GM12878 (cell line): Measurements from ENCODE around the gene ZYG11A. TPM values are rescaled to one million over a fixed set of nuclear protein-coding genes. Genes with fewer than 3 reads are reported as not detected.

Source experiments
- ATF2 ChIP-seq: IDR thresholded peaks from 2 replicates; pipeline ENCODE4 v1.6.1; 2012; ENCODE audit warnings: low read length, inconsistent platforms
- BACH1 ChIP-seq: fragments of 450-650 bp; IDR thresholded peaks from 2 replicates; pipeline ENCODE4 v1.6.1; 2017; ENCODE audit warnings: mild to moderate bottlenecking, borderline replicate concordance
- CREB1 ChIP-seq: IDR thresholded peaks from 2 replicates; pipeline ENCODE4 v1.6.1; 2012; ENCODE audit warnings: low read depth, mild to moderate bottlenecking, inconsistent platforms
- E4F1 ChIP-seq: fragments of 450-650 bp; IDR thresholded peaks from 2 replicates; pipeline ENCODE4 v1.6.1; 2018; ENCODE audit warnings: borderline replicate concordance, mild to moderate bottlenecking; ENCODE audit not compliant: partially characterized antibody
- ELK1 ChIP-seq: IDR thresholded peaks from 2 replicates; pipeline ENCODE4 v1.6.1; 2012; ENCODE audit warnings: low read depth, low read length, improper control_type of control experiment
- EP300 ChIP-seq, 2 experiments: fragments of 150-350 bp in 1 of 2; IDR thresholded peaks; 2 replicates each; pipeline ENCODE4 v1.6.1; 2011 to 2012; ENCODE audit warnings: low read depth in 2 of 2, low read length in 2 of 2, borderline replicate concordance in 1 of 2, improper control_type of control experiment in 1 of 2, inconsistent platforms in 1 of 2; ENCODE audit not compliant: control insufficient read depth in 1 of 2
- ETV6 ChIP-seq, 2 experiments: fragments of 450-650 bp in 1 of 2; IDR thresholded peaks in 1 of 2; conservative IDR thresholded peaks in 1 of 2; 2 replicates each; pipeline ENCODE4 v1.6.1; 2014; ENCODE audit warnings: antibody characterized with exemption in 1 of 2, borderline replicate concordance in 1 of 2, low read depth in 1 of 2, mild to moderate bottlenecking in 1 of 2, moderate library complexity in 1 of 2
- EZH2 ChIP-seq: IDR thresholded peaks from 2 replicates; pipeline ENCODE4 v1.6.1; 2012; ENCODE audit warnings: low read depth, mild to moderate bottlenecking, control low read depth, inconsistent platforms, low read length, borderline replicate concordance; ENCODE audit not compliant: control insufficient read depth
- FOS ChIP-seq: IDR thresholded peaks from 3 replicates; pipeline ENCODE4 v1.6.1; 2011; ENCODE audit warnings: borderline replicate concordance; ENCODE audit not compliant: insufficient read length; ENCODE audit errors: extremely low read depth
- HDGF ChIP-seq: fragments of 450-650 bp; IDR thresholded peaks from 2 replicates; pipeline ENCODE4 v1.6.1; 2016; ENCODE audit warnings: antibody characterized with exemption
- MEF2A ChIP-seq: IDR thresholded peaks from 2 replicates; pipeline ENCODE4 v1.6.1; 2011; ENCODE audit warnings: low read depth, mild to moderate bottlenecking, low read length, moderate library complexity; ENCODE audit not compliant: insufficient read depth
- MEF2B ChIP-seq: fragments of 450-650 bp; IDR thresholded peaks from 2 replicates; pipeline ENCODE4 v1.6.1; 2018; ENCODE audit warnings: mild to moderate bottlenecking, moderate library complexity; ENCODE audit not compliant: partially characterized antibody, poor library complexity, severe bottlenecking
- POLR2A ChIP-seq: IDR thresholded peaks from 2 replicates; pipeline ENCODE4 v1.6.1; 2011; ENCODE audit warnings: low read depth, mild to moderate bottlenecking, low read length
- POU2F2 ChIP-seq: IDR thresholded peaks from 3 replicates; pipeline ENCODE4 v1.6.1; 2011; ENCODE audit warnings: low read depth, mild to moderate bottlenecking, low read length, borderline replicate concordance
- PRDM15 ChIP-seq: fragments of 450-650 bp; formaldehyde crosslinking; IDR thresholded peaks from 2 replicates; pipeline ENCODE4 v1.4.0; 2020; ENCODE audit warnings: mild to moderate bottlenecking, moderate library complexity
- RCOR1 ChIP-seq: conservative IDR thresholded peaks from 2 replicates; pipeline ENCODE4 v1.6.1; 2012; ENCODE audit warnings: low read depth, low read length, improper control_type of control experiment
- SMARCA5 ChIP-seq: fragments of 450-650 bp; IDR thresholded peaks from 2 replicates; pipeline ENCODE4 v1.6.1; 2017; ENCODE audit warnings: mild to moderate bottlenecking
- TCF12 ChIP-seq: IDR thresholded peaks from 2 replicates; pipeline ENCODE4 v1.6.1; 2011; ENCODE audit warnings: low read depth, mild to moderate bottlenecking, low read length
- ZBED1 ChIP-seq: IDR thresholded peaks from 2 replicates; pipeline ENCODE4 v1.6.1; 2016; ENCODE audit warnings: borderline replicate concordance
- polyA plus RNA-seq, 11 experiments: library from polyadenylated mRNA; depleted of rRNA in 4 of 11; unstranded in 6 of 11; stranded (reverse) in 5 of 11; fragments of >200 nt; fragmentation: Nextera tagmentation in 4 of 11; fragmentation: Illumina TruSeq in 1 of 11; extraction: Ambion mirVana in 4 of 11; extraction: Trizol in 1 of 11; gene quantifications; 1 replicate in 1 of 11; 2 replicates in 10 of 11; pipeline versions ENCODE4 v1.2.1 to v1.2.3, GENCODE V29; 2011 to 2016; ENCODE audit warnings: inconsistent platforms in 2 of 11, missing spikeins in 2 of 11, low read depth in 1 of 11
- total RNA-seq, 4 experiments: library from RNA; depleted of rRNA in 3 of 4; stranded (reverse); fragments of >200 nt in 3 of 4; fragmentation: Illumina TruSeq in 1 of 4; extraction: Trizol in 1 of 4; gene quantifications; 2 replicates each; pipeline versions ENCODE4 v1.2.1 to v1.2.3, GENCODE V29; 2013 to 2021

ZYG11A gene
- total and polyA plus RNA-seq, 10 of the 15 experiments (the other 5 are each of a cell fraction or from before 2014, with no cell fraction given) = 0.22 to 6.4 (median 0.68) TPM

GRCh38 chr1:52867087-52867863 is 24.7 kb downstream of the ZYG11A start (continued):
- TF ChIP-seq EZH2 = no peak
- 0 out of 2 replicates have a peak, but pooled peaks have one; percentile 40 for TF ChIP-seq MEF2A
- no peak for TF ChIP-seq PRDM15 (CRISPR knock-in tag)
- TF ChIP-seq MEF2B = no peak
- TF ChIP-seq POU2F2 = peak; percentile 86; the same call in 2 of the 3 replicates
- TF ChIP-seq E4F1 = no peak
- peak; percentile 35; the same call in 1 of the 2 replicates for TF ChIP-seq POLR2A
- no peak for TF ChIP-seq ZBED1
- TF ChIP-seq RCOR1 = no peak
- TF ChIP-seq SMARCA5 = no peak
- no peak for TF ChIP-seq ETV6 (conservative IDR thresholded peaks at IDR 0.05 in 1 of 2, IDR thresholded peaks at IDR 0.05 in 1 of 2; ENCODE audit: borderline replicate concordance in 1 of 2, low read depth in 1 of 2)
- no peak for TF ChIP-seq FOS
- TF ChIP-seq HDGF = no peak
- TF ChIP-seq CREB1 = no peak
- TF ChIP-seq ELK1 = no peak
- TF ChIP-seq EP300 (IDR thresholded peaks at IDR 0.05; ENCODE audit: borderline replicate concordance in 1 of 2, control insufficient read depth in 1 of 2, low read depth in 2 of 2, low read length in 2 of 2) = 0 out of 4 replicates have a peak, but pooled peaks of 1 of the 2 experiments have one; percentile 40
- 0 out of 2 replicates have a peak, but pooled peaks have one; percentile 59 for TF ChIP-seq ATF2
- TF ChIP-seq BACH1 = no peak
- no peak for TF ChIP-seq TCF12
